Karpas-422 (cell line): ENCODE data around the gene PTX3. TPM values are rescaled to one million over a fixed set of nuclear protein-coding genes. Genes with fewer than 3 reads are reported as not detected.

Source experiments
- DNase-seq: peaks from one replicate; pipeline ENCODE4 v3.0.0-alpha.2; 2015
- H2AFZ ChIP-seq: fragments of 200-600 bp; sonication (generic); 2 replicates; pipeline ENCODE4 v1.6.1; 2014; ENCODE audit warnings: antibody characterized with exemption, low read length, mixed read lengths
- H3K27ac ChIP-seq: fragments of 200-600 bp; sonication (generic); 2 replicates; pipeline ENCODE4 v1.5.1; 2014; ENCODE audit warnings: mild to moderate bottlenecking, low read length, moderate library complexity
- H3K27me3 ChIP-seq: fragments of 200-600 bp; sonication (generic); 2 replicates; pipeline ENCODE4 v1.6.1; 2014; ENCODE audit warnings: low read length, mixed read lengths
- H3K36me3 ChIP-seq: fragments of 200-600 bp; sonication (generic); 2 replicates; pipeline ENCODE4 v1.6.1; 2014; ENCODE audit warnings: low read length, mixed read lengths; ENCODE audit not compliant: insufficient read depth
- H3K4me1 ChIP-seq: fragments of 200-600 bp; sonication (generic); 2 replicates; pipeline ENCODE4 v1.6.1; 2014; ENCODE audit warnings: mild to moderate bottlenecking, low read length, mixed read lengths
- H3K4me2 ChIP-seq: fragments of 200-600 bp; sonication (generic); 2 replicates; pipeline ENCODE4 v1.6.1; 2014; ENCODE audit warnings: low read length, low read depth, mild to moderate bottlenecking; ENCODE audit not compliant: poor library complexity, severe bottlenecking
- H3K4me3 ChIP-seq: fragments of 200-600 bp; sonication (generic); 2 replicates; pipeline ENCODE4 v1.5.1; 2014; ENCODE audit warnings: mild to moderate bottlenecking, antibody characterized with exemption, low read length, mixed read lengths
- H3K79me2 ChIP-seq: fragments of 200-600 bp; sonication (generic); 2 replicates; pipeline ENCODE4 v1.6.1; 2014; ENCODE audit warnings: mild to moderate bottlenecking, low read length, mixed read lengths
- H3K9ac ChIP-seq: fragments of 200-600 bp; sonication (generic); 2 replicates; pipeline ENCODE4 v1.6.0; 2014; ENCODE audit warnings: low read length
- H3K9me2 ChIP-seq: fragments of 200-600 bp; sonication (generic), shearing (Covaris generic); replicated peaks from 2 replicates; pipeline ENCODE4 v1.6.0; 2014; ENCODE audit warnings: mild to moderate bottlenecking, low read length, moderate library complexity; ENCODE audit not compliant: insufficient read depth
- H3K9me3 ChIP-seq: fragments of 300-700, 200-600 bp; sonication (generic); 2 replicates; pipeline ENCODE4 v1.6.1; 2014; ENCODE audit warnings: low read length, mixed read lengths
- H4K20me1 ChIP-seq: fragments of 200-600 bp; sonication (generic); 2 replicates; pipeline ENCODE4 v1.6.1; 2014; ENCODE audit warnings: mild to moderate bottlenecking, antibody characterized with exemption, low read length, low read depth; ENCODE audit not compliant: insufficient read depth
- total RNA-seq: library from RNA; depleted of rRNA; stranded (reverse); fragments of >200 nt; shearing (Covaris generic); gene quantifications from 2 replicates; pipeline ENCODE4 v1.2.3, GENCODE V29; 2014; ENCODE audit warnings: low replicate concordance

The PTX3 gene
- total RNA-seq, 1 experiment from 2014 or later: not detected

- Histone ChIP-seq H3K79me2 (no peaks in the 10 kb centered on the region), H4K20me1 (no peaks in the 10 kb centered on the region), H3K27me3 (no peaks in the 10 kb centered on the region), H2AFZ (no peak overlapping the region), H3K9ac (no peak overlapping the region), H3K4me1 (no peaks in the 10 kb centered on the region), H3K36me3 (no peaks in the 10 kb centered on the region), H3K9me2 (no peaks in the 10 kb centered on the region), H3K4me3 (no peak overlapping the region), H3K4me2 (no peak overlapping the region), H3K9me3 (no peaks in the 10 kb centered on the region), H3K27ac (no peak overlapping the region)
- no peak for DNase-seq
Observed at GRCh38 chr3:157404381-157404780, 32.3 kb upstream of the PTX3 start.

GRCh38 chr3:157405457-157405856, 31.2 kb upstream of the PTX3 start:
- Histone ChIP-seq H3K36me3 (no peaks in the 10 kb centered on the region), H3K9me2 (no peaks in the 10 kb centered on the region), H3K4me3 (no peak overlapping the region), H3K4me2 (no peak overlapping the region), H3K9ac (no peak overlapping the region), H3K79me2 (no peaks in the 10 kb centered on the region), H4K20me1 (no peaks in the 10 kb centered on the region), H3K27me3 (no peaks in the 10 kb centered on the region), H2AFZ (no peak overlapping the region), H3K4me1 (no peaks in the 10 kb centered on the region), H3K9me3 (no peaks in the 10 kb centered on the region), H3K27ac (no peak overlapping the region)
- no peak for DNase-seq

GRCh38 chr3:157406394-157406793, 30.3 kb upstream of the PTX3 start:
- no peak overlapping the region for H2AFZ ChIP-seq
- no peak overlapping the region for H3K4me2 ChIP-seq
- no peak overlapping the region for H3K27ac ChIP-seq
- no peak overlapping the region for H3K4me3 ChIP-seq
- no peaks in the 10 kb centered on the region for H3K4me1 ChIP-seq
- H3K27me3 ChIP-seq: no peaks in the 10 kb centered on the region
- no peak overlapping the region for H3K9ac ChIP-seq
- no peak for DNase-seq
- H3K9me2 ChIP-seq: no peaks in the 10 kb centered on the region
- H3K36me3 ChIP-seq: no peaks in the 10 kb centered on the region
- no peaks in the 10 kb centered on the region for H3K79me2 ChIP-seq
- H4K20me1 ChIP-seq: no peaks in the 10 kb centered on the region
- H3K9me3 ChIP-seq: no peaks in the 10 kb centered on the region

- H3K36me3 ChIP-seq: no peaks in the 10 kb centered on the region
- DNase-seq: no peak
- no peaks in the 10 kb centered on the region for H3K9me2 ChIP-seq
- no peak overlapping the region for H2AFZ ChIP-seq
- no peaks in the 10 kb centered on the region for H3K9me3 ChIP-seq
- H3K9ac ChIP-seq: no peak overlapping the region
- no peak overlapping the region for H3K4me2 ChIP-seq
- H3K27me3 ChIP-seq: no peaks in the 10 kb centered on the region
- H3K79me2 ChIP-seq: no peaks in the 10 kb centered on the region
- H4K20me1 ChIP-seq: no peaks in the 10 kb centered on the region
- no peaks in the 10 kb centered on the region for H3K4me1 ChIP-seq
- H3K27ac ChIP-seq: no peak overlapping the region
- H3K4me3 ChIP-seq: no peak overlapping the region
Observed at GRCh38 chr3:157407769-157408168, 28.9 kb upstream of the PTX3 start.

GRCh38 chr3:157408499-157409149, 28.0 kb upstream of the PTX3 start:
- Histone ChIP-seq H3K27me3 (no peaks in the 10 kb centered on the region), H3K4me3 (no peak overlapping the region), H3K79me2 (no peaks in the 10 kb centered on the region), H3K36me3 (no peaks in the 10 kb centered on the region), H3K9ac (no peak overlapping the region), H3K4me2 (no peak overlapping the region), H3K27ac (no peak overlapping the region), H4K20me1 (no peaks in the 10 kb centered on the region), H2AFZ (no peak overlapping the region), H3K9me2 (no peaks in the 10 kb centered on the region), H3K4me1 (no peaks in the 10 kb centered on the region), H3K9me3 (no peaks in the 10 kb centered on the region)
- no peak for DNase-seq

- no peaks in the 10 kb centered on the region for H3K36me3 ChIP-seq
- no peaks in the 10 kb centered on the region for H4K20me1 ChIP-seq
- no peaks in the 10 kb centered on the region for H3K79me2 ChIP-seq
- no peaks in the 10 kb centered on the region for H3K4me1 ChIP-seq
- no peak overlapping the region for H3K27ac ChIP-seq
- no peaks in the 10 kb centered on the region for H3K9me2 ChIP-seq
- H2AFZ ChIP-seq: no peak overlapping the region
- H3K27me3 ChIP-seq: no peaks in the 10 kb centered on the region
- no peak overlapping the region for H3K4me2 ChIP-seq
- H3K4me3 ChIP-seq: no peak overlapping the region
- H3K9me3 ChIP-seq: no peaks in the 10 kb centered on the region
- DNase-seq: no peak
- no peak overlapping the region for H3K9ac ChIP-seq
Observed at GRCh38 chr3:157409516-157409915, 27.1 kb upstream of the PTX3 start.

GRCh38 chr3:157410945-157411344, 25.7 kb upstream of the PTX3 start:
- no peak for DNase-seq
- no peaks in the 10 kb centered on the region for H3K27me3 ChIP-seq
- no peaks in the 10 kb centered on the region for H3K79me2 ChIP-seq
- H4K20me1 ChIP-seq: no peaks in the 10 kb centered on the region
- no peaks in the 10 kb centered on the region for H3K9me2 ChIP-seq
- no peak overlapping the region for H3K27ac ChIP-seq
- no peaks in the 10 kb centered on the region for H3K9me3 ChIP-seq
- no peaks in the 10 kb centered on the region for H3K4me1 ChIP-seq
- H3K9ac ChIP-seq: no peak overlapping the region
- H2AFZ ChIP-seq: no peak overlapping the region
- H3K36me3 ChIP-seq: no peaks in the 10 kb centered on the region
- H3K4me2 ChIP-seq: no peak overlapping the region
- H3K4me3 ChIP-seq: no peak overlapping the region

GRCh38 chr3:157412323-157412855, 24.3 kb upstream of the PTX3 start:
- no peaks in the 10 kb centered on the region for H3K9me3 ChIP-seq
- H3K4me2 ChIP-seq: no peak overlapping the region
- H3K9me2 ChIP-seq: no peaks in the 10 kb centered on the region
- H3K27ac ChIP-seq: no peak overlapping the region
- DNase-seq: no peak
- no peak overlapping the region for H3K4me3 ChIP-seq
- H3K9ac ChIP-seq: no peak overlapping the region
- H3K4me1 ChIP-seq: no peaks in the 10 kb centered on the region
- no peaks in the 10 kb centered on the region for H3K79me2 ChIP-seq
- no peaks in the 10 kb centered on the region for H4K20me1 ChIP-seq
- no peaks in the 10 kb centered on the region for H3K36me3 ChIP-seq
- no peaks in the 10 kb centered on the region for H3K27me3 ChIP-seq
- H2AFZ ChIP-seq: no peak overlapping the region
